ENCODE measurements around the gene SEMA7A. TPM values are rescaled to one million over a fixed set of nuclear protein-coding genes. Genes with fewer than 3 reads are reported as not detected.
A peak's percentile ranks its signal among the peaks of the same experiment; 100 is the strongest.

Gene SEMA7A
- total and polyA plus RNA-seq, 11 donors, result 0.53 to 7.5 (median 1.8) TPM

GRCh38 chr15:74369084-74369745, 64.5 kb downstream of the SEMA7A start:
- ATAC-seq, result no peak
- WGBS, 4 donors, result 54 to 62% (median 57%) methylated on average over 10 of the region's 10 CpGs
- intact Hi-C loops (cut with DNase I), result no loop called here
- no peak overlapping the region for H3K27ac ChIP-seq
- peaks cover 0 to 36% (median 0%) of the 10 kb centered on the region in 9 donors for H3K27me3 ChIP-seq
- DNase-seq, result no peak
- H3K9me3 ChIP-seq, result no peaks in the 10 kb centered on the region
- no peaks in the 10 kb centered on the region for H3K36me3 ChIP-seq
- H3K4me3 ChIP-seq, result no peak overlapping the region
- H3K4me1 ChIP-seq, result peaks cover 0 to 23% (median 10%) of the 10 kb centered on the region in 12 donors
- TF ChIP-seq POLR2A (IDR thresholded peaks at IDR 0.05) (no peak), CTCF (IDR thresholded peaks at IDR 0.05) (no peak)

- no peak for DNase-seq
- Histone ChIP-seq H3K4me3 (no peak overlapping the region), H3K27me3 (peaks cover 0 to 37% (median 0%) of the 10 kb centered on the region in 9 donors), H3K4me1 (peaks cover 0 to 13% (median 4%) of the 10 kb centered on the region in 12 donors), H3K36me3 (no peaks in the 10 kb centered on the region), H3K27ac (no peak overlapping the region), H3K9me3 (no peaks in the 10 kb centered on the region)
- ATAC-seq, result no peak
- intact Hi-C loops (cut with DNase I), result no loop called here
- 91 to 97% (median 94%) methylated on average over 3 of the region's 3 CpGs for WGBS, 4 donors
- no peak for TF ChIP-seq CTCF (IDR thresholded peaks at IDR 0.05)
- TF ChIP-seq POLR2A (IDR thresholded peaks at IDR 0.05), result no peak
Observed at GRCh38 chr15:74368121-74368520, 65.6 kb downstream of the SEMA7A start.

DNA sequence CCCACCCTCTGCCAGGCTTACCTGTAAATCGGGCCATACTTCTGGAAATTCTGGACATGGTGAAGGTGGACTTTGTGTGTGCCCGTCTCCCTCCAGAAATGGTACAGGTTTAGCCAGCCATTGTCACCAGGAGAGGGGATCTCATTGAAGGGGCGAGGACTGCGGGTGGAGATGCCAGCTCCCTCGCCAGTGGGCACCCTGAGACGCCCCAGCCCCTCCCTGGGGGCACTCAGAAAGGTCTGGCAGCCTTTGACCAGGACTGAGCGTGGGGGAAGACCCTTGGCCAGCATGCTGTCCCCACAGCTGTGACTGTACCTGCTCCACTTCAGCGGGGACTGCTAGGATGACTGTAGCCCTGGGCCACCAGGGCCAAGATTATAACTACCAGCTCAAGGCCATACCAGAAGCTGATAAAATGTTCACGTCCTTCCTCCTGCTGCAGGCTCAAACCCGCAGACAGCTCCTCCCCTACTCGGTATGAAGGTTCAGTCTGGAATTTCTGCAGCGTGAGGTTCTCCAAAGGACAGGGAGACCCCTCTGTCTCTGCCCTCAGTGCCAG, 66.4 kb downstream of the SEMA7A start, which contains the start of gene CYP11A1:
Gene CYP11A1 (minus strand): TSS at position 351 of the 559 bp plus-strand sequence. CDS start 61 bp downstream, at position 290.
- peaks cover 0 to 37% (median 0%) of the 10 kb centered on the region in 9 donors for H3K27me3 ChIP-seq
- WGBS, 4 donors, result 87 to 92% (median 90%) methylated on average over 8 to 12 of the region's 12 CpGs
- no peak for TF ChIP-seq POLR2A (IDR thresholded peaks at IDR 0.05)
- no peak for TF ChIP-seq CTCF (IDR thresholded peaks at IDR 0.05)
- DNase-seq (no peak), ATAC-seq (no peak)
- H3K9me3 ChIP-seq, result no peaks in the 10 kb centered on the region
- peak within 1 kb of the TSS in 5 of 12 donors; percentile 60 to 80 (median 68) for H3K4me3 ChIP-seq
- no peaks in the 10 kb centered on the region for H3K36me3 ChIP-seq
- intact Hi-C loops (cut with DNase I), result no loop called here
- H3K27ac ChIP-seq, result no peak within 1 kb of the TSS
- H3K4me1 ChIP-seq, result peaks cover 0 to 13% (median 4%) of the 10 kb centered on the region in 12 donors
